ENCODE data around the gene MCM5.
A peak's percentile ranks its signal among the peaks of the same experiment; 100 is the strongest.
"Not testable (repeated sequence)": the region's sequence is repeated elsewhere in the genome, so short reads cannot be mapped to it uniquely, and the experiment has no call there.

Gene MCM5

GRCh38 chr22:35361001-35361558, 38.9 kb upstream of the MCM5 start:
- H3K4me2 ChIP-seq (ENCODE audit: low read length): no peak overlapping the region
- peaks cover 19% of the 10 kb centered on the region for H3K4me1 ChIP-seq (ENCODE audit: control insufficient read depth, low read length)
- no peaks in the 10 kb centered on the region for H4K20me1 ChIP-seq (ENCODE audit: control insufficient read depth, insufficient read depth, low read depth, low read length)
- H3K79me2 ChIP-seq (ENCODE audit: control insufficient read depth, low read length): no peaks in the 10 kb centered on the region
- H3K9me3 ChIP-seq (ENCODE audit: control insufficient read depth, insufficient read depth, low read length): no peaks in the 10 kb centered on the region
- H3K36me3 ChIP-seq (ENCODE audit: control insufficient read depth, low read length): no peaks in the 10 kb centered on the region
- no peaks in the 10 kb centered on the region for H3F3A ChIP-seq (ENCODE audit: control insufficient read depth, insufficient read depth)
- H3K9me2 ChIP-seq (replicated peaks; ENCODE audit: control insufficient read depth, low read length): no peaks in the 10 kb centered on the region
- H3K27me3 ChIP-seq (ENCODE audit: control insufficient read depth, low read length): 0 out of 2 replicates have a peak, but pooled peaks cover 4% of the 10 kb centered on the region
- H3K27ac ChIP-seq (ENCODE audit: low read depth, low read length): no peak overlapping the region
- H3K4me3 ChIP-seq (ENCODE audit: low read length): no peak overlapping the region
- TF ChIP-seq, protein P1, sequence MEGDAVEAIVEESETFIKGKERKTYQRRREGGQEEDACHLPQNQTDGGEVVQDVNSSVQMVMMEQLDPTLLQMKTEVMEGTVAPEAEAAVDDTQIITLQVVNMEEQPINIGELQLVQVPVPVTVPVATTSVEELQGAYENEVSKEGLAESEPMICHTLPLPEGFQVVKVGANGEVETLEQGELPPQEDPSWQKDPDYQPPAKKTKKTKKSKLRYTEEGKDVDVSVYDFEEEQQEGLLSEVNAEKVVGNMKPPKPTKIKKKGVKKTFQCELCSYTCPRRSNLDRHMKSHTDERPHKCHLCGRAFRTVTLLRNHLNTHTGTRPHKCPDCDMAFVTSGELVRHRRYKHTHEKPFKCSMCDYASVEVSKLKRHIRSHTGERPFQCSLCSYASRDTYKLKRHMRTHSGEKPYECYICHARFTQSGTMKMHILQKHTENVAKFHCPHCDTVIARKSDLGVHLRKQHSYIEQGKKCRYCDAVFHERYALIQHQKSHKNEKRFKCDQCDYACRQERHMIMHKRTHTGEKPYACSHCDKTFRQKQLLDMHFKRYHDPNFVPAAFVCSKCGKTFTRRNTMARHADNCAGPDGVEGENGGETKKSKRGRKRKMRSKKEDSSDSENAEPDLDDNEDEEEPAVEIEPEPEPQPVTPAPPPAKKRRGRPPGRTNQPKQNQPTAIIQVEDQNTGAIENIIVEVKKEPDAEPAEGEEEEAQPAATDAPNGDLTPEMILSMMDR (IDR thresholded peaks at IDR 0.05; ENCODE audit: low read depth, low read length, poor library complexity, severe bottlenecking): no peak
- no peak for TF ChIP-seq EZH2phosphoT487 (IDR thresholded peaks at IDR 0.05; ENCODE audit: borderline replicate concordance, low read length)

- H3K4me1 ChIP-seq (ENCODE audit: control insufficient read depth, low read length): peaks cover 28% of the 10 kb centered on the region
- H3F3A ChIP-seq (ENCODE audit: control insufficient read depth, insufficient read depth): no peaks in the 10 kb centered on the region
- no peak overlapping the region for H3K4me3 ChIP-seq (ENCODE audit: low read length)
- 0 out of 2 replicates have a peak, but pooled peaks cover 4% of the 10 kb centered on the region for H3K27me3 ChIP-seq (ENCODE audit: control insufficient read depth, low read length)
- no peaks in the 10 kb centered on the region for H3K9me2 ChIP-seq (replicated peaks; ENCODE audit: control insufficient read depth, low read length)
- H3K79me2 ChIP-seq (ENCODE audit: control insufficient read depth, low read length): no peaks in the 10 kb centered on the region
- no peak for TF ChIP-seq EZH2phosphoT487 (IDR thresholded peaks at IDR 0.05; ENCODE audit: borderline replicate concordance, low read length)
- TF ChIP-seq, protein P1 (IDR thresholded peaks at IDR 0.05; ENCODE audit: low read depth, low read length, poor library complexity, severe bottlenecking): no peak
- no peak overlapping the region for H3K27ac ChIP-seq (ENCODE audit: low read depth, low read length)
- no peaks in the 10 kb centered on the region for H3K9me3 ChIP-seq (ENCODE audit: control insufficient read depth, insufficient read depth, low read length)
- no peaks in the 10 kb centered on the region for H3K36me3 ChIP-seq (ENCODE audit: control insufficient read depth, low read length)
- no peak overlapping the region for H3K4me2 ChIP-seq (ENCODE audit: low read length)
- no peaks in the 10 kb centered on the region for H4K20me1 ChIP-seq (ENCODE audit: control insufficient read depth, insufficient read depth, low read depth, low read length)
These were observed 36.3 kb upstream of the MCM5 start for GRCh38 chr22:35363566-35364086.

DNA sequence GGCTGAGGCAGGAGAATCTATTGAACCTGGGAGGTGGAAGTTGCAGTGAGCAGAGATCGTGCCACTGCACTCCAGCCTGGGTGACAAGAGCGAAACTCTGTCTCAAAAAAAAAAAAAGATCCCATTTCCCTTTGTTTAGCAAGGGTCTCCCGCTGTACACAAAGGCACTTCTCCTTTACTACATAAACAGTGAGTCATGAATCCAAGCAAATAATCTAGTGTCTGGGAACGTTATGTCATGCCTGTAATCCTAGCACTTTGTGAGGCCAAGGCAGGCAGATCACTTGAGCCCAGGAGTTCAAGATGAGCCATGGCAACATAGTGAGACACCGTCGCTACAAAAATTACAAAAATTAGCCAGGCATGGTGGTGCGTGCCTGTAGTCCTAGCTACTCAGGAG, 35.7 kb upstream of the MCM5 start:
- not testable (repeated sequence) for H3K27me3 ChIP-seq (ENCODE audit: control insufficient read depth, low read length); H3K9me2 ChIP-seq (replicated peaks; ENCODE audit: control insufficient read depth, low read length); H3K79me2 ChIP-seq (ENCODE audit: control insufficient read depth, low read length); H3F3A ChIP-seq (ENCODE audit: control insufficient read depth, insufficient read depth); H4K20me1 ChIP-seq (ENCODE audit: control insufficient read depth, insufficient read depth, low read depth, low read length); H3K4me3 ChIP-seq (ENCODE audit: low read length); H3K27ac ChIP-seq (ENCODE audit: low read depth, low read length); H3K4me2 ChIP-seq (ENCODE audit: low read length); H3K9me3 ChIP-seq (ENCODE audit: control insufficient read depth, insufficient read depth, low read length); H3K36me3 ChIP-seq (ENCODE audit: control insufficient read depth, low read length)
- H3K4me1 ChIP-seq (ENCODE audit: control insufficient read depth, low read length): peaks cover 28% of the 10 kb centered on the region

GRCh38 chr22:35367331-35367886, 32.5 kb upstream of the MCM5 start:
- Histone ChIP-seq H3K9me3 (ENCODE audit: control insufficient read depth, insufficient read depth, low read length) (no peaks in the 10 kb centered on the region), H3K27ac (ENCODE audit: low read depth, low read length) (no peak overlapping the region), H3K36me3 (ENCODE audit: control insufficient read depth, low read length) (no peaks in the 10 kb centered on the region), H3K9me2 (replicated peaks; ENCODE audit: control insufficient read depth, low read length) (no peaks in the 10 kb centered on the region), H3F3A (ENCODE audit: control insufficient read depth, insufficient read depth) (no peaks in the 10 kb centered on the region), H3K4me1 (ENCODE audit: control insufficient read depth, low read length) (peaks cover 28% of the 10 kb centered on the region), H3K79me2 (ENCODE audit: control insufficient read depth, low read length) (no peaks in the 10 kb centered on the region), H3K4me3 (ENCODE audit: low read length) (no peak overlapping the region), H4K20me1 (ENCODE audit: control insufficient read depth, insufficient read depth, low read depth, low read length) (no peaks in the 10 kb centered on the region), H3K4me2 (ENCODE audit: low read length) (peak overlapping the region; percentile 24; the same call in 1 of the 2 replicates), H3K27me3 (ENCODE audit: control insufficient read depth, low read length) (no peaks in the 10 kb centered on the region)
- TF ChIP-seq EZH2phosphoT487 (IDR thresholded peaks at IDR 0.05; ENCODE audit: borderline replicate concordance, low read length): no peak
